CD4-positive, alpha-beta T cell treated with Interleukin-15 for 1 hour (primary cell): ENCODE data around the gene TCF7L2.

Source experiments
- DNase-seq: peaks from one replicate; pipeline ENCODE4 v3.0.0-alpha.2; 2020

The TCF7L2 gene

GRCh38 chr10:113130014-113130641 lies 180.1 kb downstream of the TCF7L2 start:
- DNase-seq = no peak

GRCh38 chr10:113131613-113132261 lies 181.7 kb downstream of the TCF7L2 start:
- DNase-seq = no peak

DNA sequence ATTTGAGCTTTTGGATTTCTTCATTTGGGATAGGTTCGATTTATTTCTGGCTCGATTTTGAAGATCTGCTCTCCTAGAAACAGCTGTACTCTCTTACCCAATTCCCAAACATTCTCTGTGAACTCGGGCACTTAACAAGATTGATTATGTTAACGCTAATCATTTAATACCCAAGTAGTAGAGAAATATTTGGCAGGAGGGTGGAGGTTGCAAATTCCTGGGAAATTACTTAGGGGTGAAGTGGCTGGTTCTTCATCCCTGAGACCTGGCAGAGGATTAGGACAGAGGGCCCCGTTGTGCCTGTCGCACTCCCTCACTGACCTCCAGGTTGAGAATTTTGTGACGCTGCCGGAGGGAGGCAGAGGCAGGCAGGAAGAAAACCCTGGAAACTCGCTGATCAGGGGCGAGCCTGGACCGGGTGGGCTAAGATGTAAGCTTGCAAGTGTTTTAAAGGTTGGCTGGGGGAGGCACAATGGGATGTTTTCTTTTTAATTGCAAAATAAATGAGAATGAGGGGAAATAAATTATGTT lies 182.6 kb downstream of the TCF7L2 start:
- no peak for DNase-seq

DNA sequence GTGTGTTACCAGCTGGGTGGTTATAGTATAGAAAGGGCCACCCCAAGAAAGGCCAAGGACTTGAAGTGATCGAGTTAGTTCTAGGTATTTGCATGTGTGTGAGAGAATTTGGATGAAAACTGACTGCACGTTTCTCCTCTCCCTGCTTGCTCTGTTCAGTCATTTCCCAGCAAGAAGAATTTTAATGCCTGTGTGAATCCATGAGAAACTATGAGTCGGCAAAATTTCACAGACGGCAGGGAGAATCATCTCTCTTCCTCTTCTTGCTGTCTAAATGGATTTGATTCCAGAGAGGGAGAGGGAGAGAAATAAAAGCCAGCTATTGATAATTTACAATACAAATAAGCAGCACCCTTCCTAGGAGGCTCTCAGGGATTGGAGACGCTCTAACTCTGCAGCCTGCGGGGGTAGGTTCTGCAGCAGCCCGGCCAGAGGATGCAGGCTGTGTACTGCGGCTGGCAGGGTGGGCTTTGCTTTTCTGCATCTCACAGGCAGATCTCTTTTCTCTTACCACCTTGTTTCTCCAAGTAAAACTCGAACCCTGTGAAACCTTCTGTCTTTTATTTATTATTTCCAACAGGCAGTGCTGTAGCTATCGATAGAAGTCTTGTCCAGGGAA lies 183.6 kb downstream of the TCF7L2 start:
- no peak for DNase-seq

DNA sequence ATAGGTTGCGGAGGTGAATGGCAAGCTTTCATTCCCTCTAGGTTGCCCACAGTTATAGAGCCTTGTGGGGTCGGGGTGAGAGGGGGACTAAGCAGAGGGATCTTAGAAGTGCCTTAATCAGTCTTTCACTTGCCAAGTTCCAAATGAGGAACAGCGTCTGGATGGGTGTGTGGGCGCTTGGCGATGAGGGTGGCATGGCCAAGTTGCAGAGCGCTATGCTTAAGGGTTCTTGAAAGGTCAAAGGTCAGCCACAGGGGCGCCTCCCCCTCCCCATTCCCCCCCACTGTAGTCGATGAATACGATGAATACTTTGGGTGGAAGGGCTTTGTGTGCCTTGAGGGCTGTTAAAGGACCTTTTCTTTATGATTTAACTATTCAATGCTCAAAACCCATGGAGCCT lies 185.0 kb downstream of the TCF7L2 start:
- no peak for DNase-seq

DNA sequence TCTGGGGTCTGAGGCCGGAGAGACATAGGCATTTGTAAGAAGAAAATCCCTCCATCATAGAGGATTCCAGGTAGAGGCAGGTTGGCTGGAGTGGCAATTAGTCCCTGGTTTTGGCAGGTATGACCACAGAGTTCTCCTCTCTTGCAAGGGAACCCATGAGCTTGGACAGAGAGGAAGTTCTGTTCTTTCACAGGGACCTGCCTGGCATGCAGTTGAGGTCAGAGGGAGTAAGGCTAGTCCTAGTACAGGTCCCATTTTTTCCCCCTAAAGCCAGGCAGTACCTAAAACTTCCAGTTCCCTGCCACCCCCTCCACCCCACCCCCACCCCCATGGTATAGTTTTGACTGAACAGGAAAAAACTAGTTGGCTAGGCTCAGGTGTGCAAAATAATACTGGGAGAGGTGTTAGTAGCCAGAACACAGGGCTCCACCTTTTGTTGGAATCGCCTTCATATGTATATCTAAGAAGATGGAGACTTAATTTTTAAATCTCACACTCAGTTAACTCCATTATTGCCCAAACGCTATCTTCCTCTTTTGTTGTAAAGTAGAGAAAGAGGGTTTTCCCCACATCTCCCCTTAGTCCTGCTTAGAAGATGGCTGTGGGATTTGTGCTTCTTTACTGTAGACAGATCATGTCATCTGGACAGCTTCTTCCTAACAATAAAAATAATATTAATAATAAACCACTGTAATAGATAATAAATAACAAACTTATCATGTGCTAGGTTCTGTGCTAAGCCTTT lies 188.1 kb downstream of the TCF7L2 start:
- no peak for DNase-seq

DNA sequence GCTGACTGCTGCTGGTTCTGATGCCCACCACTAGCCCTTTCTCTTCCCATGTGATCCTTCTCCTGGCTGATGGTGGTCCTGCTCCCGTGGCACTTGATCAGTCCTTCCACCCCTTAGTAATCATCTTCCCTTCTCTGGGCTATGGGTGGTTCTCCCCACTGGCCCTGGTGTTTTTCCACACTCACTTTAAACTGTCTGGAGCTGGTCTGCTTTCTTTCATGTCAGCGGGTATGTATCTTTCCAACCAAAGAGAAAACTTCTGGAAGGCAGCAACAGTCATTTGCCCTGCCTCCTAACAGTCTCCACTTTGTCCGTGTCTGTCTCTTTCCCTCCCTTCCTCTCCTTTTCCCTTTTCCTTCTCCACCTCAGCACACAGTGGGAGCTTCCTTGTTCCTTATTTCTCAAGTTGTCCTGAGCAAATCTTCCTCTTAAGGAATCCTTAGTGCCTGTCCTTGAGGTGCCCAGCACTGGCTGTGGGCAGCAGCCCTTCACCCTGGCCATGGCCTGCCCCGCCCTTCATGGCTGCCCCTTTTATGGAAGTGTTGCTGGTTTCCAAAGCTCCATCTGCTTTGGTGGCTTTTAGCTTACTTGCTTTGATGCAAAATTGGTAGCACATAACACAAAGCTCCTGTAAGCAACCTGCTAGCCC lies 189.0 kb downstream of the TCF7L2 start:
- no peak for DNase-seq

DNA sequence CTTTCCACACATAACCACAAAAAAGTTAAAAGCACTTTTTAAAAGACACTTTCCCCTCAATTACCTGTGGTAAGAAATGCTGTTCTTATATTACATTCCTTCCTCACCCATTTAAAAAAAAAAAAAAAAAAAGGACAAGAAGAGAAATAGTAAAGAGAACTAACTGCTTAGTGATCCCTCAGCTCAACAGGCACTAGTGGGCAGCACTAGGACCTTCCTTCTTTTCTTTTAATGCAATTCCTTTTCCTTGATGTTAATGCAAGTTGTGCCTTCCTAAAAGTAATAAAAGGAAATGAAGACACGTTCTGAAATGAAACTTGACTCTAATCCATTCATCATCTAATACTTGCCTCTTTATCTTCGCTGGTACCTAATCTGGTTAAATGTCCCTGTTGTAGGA lies 189.7 kb downstream of the TCF7L2 start:
- no peak for DNase-seq

- no peak for DNase-seq
Measured at GRCh38 chr10:113140143-113141011, 190.3 kb downstream of the TCF7L2 start.

GRCh38 chr10:113142601-113143362 lies 192.7 kb downstream of the TCF7L2 start:
- no peak for DNase-seq

- no peak for DNase-seq
Measured at GRCh38 chr10:113144576-113144975, 194.5 kb downstream of the TCF7L2 start.

GRCh38 chr10:113148071-113148825 lies 198.2 kb downstream of the TCF7L2 start:
- no peak for DNase-seq

DNA sequence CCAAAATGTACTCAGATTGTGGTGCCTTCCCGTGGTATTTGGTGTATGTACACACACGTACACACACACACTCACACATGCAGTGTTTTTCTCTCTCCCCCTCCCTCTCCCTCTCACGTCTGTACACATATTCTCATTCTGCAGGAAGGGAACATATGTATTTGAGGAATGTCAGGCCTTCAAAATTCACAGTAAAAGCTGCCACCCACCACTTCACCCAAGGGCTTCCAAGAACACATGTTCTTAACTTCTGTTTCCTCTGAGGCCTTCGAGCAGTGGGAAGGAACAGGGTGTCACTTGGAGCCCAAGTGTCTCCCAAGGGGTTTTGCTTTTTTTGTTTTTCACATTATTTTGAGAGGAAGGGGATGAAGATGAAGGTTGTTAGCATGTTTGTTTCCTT lies 198.9 kb downstream of the TCF7L2 start:
- no peak for DNase-seq

DNA sequence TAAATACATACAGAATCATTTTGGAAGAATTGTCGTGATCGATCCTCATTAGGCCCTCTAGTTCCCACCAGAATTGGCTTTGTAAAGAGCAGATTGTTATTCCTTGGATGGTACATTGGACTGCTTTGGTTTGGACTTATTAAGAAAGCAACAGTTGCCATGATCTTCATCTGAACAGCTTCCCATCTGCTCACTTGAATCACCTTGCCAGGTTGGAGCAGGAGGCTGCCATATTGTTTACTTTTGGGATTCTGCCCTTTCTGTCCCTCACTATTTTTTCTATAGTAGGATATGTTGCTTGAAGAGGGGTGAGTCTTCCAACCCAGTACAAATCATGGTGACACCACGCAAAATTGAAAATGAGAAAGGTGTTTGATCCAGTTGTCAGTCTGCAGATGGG lies 199.6 kb downstream of the TCF7L2 start:
- DNase-seq = no peak

- DNase-seq = peak; percentile 34
Measured at GRCh38 chr10:113151190-113151666, 201.2 kb downstream of the TCF7L2 start.

GRCh38 chr10:113153493-113154102 lies 203.6 kb downstream of the TCF7L2 start:
- DNase-seq = peak; percentile 43

DNA sequence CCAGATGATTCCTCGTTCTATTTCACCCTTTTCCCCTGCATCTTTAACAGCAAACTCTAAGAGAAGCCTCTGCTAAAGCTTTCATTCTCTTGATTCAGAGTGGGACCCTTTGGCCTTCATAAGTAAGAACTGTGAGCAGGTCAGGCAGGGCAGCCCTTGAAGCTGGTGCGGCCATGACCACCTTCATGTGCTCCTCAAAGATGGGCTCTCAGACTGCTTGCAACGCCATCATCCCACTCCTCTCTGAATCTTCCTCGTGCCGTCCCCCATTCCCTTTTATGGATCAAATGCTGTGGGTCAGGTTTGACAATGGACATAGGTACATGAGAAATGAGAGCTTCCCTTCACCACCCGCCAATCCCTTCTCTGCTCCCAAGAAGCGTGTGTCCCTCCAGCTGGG lies 207.4 kb downstream of the TCF7L2 start:
- DNase-seq = no peak

DNA sequence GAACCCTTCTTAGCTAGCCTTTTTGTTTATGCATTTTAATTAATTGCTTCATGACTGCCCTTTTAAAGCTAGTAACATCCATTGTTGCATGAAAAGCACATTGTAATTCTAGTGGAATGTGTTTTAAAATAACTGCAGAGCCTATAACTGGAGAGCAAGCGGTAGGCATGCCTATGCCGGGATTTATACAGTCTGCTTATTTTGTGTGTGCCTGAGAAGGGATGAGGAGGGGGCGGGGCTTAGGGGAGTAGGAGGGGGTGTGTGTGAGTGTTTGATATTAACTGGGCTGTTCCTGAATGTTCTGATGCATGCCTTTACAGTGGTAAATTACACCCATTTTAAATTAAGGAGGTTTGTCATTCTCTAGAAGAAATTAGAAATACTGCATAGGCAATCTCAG lies 208.1 kb downstream of the TCF7L2 start:
- no peak for DNase-seq

- no peak for DNase-seq
Measured at GRCh38 chr10:113159563-113159962, 209.5 kb downstream of the TCF7L2 start.

DNA sequence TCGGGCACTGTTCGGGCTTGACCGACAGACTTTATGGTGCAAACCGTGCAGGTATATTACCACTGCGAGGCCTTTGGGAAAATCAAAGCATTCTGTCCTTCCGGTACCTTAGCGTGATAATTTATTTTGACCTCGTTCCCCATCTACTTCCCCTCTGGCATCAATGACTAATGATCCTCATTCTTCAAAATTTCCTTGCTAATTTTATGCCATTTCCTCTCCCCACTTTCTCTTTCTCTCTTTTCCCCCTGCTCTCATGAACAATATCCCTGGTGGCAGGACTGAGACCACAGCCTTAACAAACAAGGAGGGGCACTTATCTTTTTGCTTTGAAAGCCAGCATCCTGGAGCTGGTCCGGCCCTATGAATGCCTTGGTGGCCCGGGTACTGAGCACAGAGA lies 210.6 kb downstream of the TCF7L2 start:
- no peak for DNase-seq
